Measurements from ENCODE around the gene GUCY2D.

GRCh38 chr17:8047769-8048110, 45.3 kb downstream of the GUCY2D start:
- TF ChIP-seq CTCF (IDR thresholded peaks at IDR 0.05), result no peak
- no peak for TF ChIP-seq POLR2AphosphoS5 (IDR thresholded peaks at IDR 0.05)
- no peak for TF ChIP-seq POLR2A (IDR thresholded peaks at IDR 0.05)
- no peak for TF ChIP-seq EP300 (IDR thresholded peaks at IDR 0.05; ENCODE audit: low read depth)

Data from transverse colon (tissue), 4 donors.